HEK293 (cell line): ENCODE measurements around the gene NSL1.

Experiments
- CTCF ChIA-PET: fragments of 350-600 bp; formaldehyde crosslinking; extraction: SDS; loops from one replicate; lab custom pipeline; 2021; ENCODE audit warnings: antibody characterized with exemption; lab: Yijun Ruan, JAX
- POLR2A ChIA-PET: fragments of 300-600 bp; formaldehyde crosslinking; extraction: SDS; loops from one replicate; lab custom pipeline; 2020; ENCODE audit warnings: antibody characterized with exemption, inconsistent platforms; lab: Yijun Ruan, JAX
- H3K27ac ChIP-seq: fragments of 200-500 bp; sonication (Bioruptor generic); 2 replicates; pipeline ENCODE4 v1.5.1; 2014; ENCODE audit warnings: low read depth, low read length, control low read depth, inconsistent platforms; ENCODE audit errors: extremely low read depth
- H3K36me3 ChIP-seq, 2 experiments: fragments of 200-500 bp in 1 of 2; sonication (Bioruptor generic) in 1 of 2; 1 replicate in 1 of 2; 2 replicates in 1 of 2; pipeline ENCODE4 v1.5.1; 2014 to 2017; ENCODE audit warnings: inconsistent platforms in 2 of 2, low read length in 2 of 2; ENCODE audit not compliant: control insufficient read depth in 2 of 2, insufficient read depth in 1 of 2
- H3K4me1 ChIP-seq: fragments of 200-500 bp; sonication (Bioruptor generic); 2 replicates; pipeline ENCODE4 v1.5.1; 2014; ENCODE audit warnings: mild to moderate bottlenecking, low read length, inconsistent platforms; ENCODE audit not compliant: control insufficient read depth, insufficient read depth
- H3K4me3 ChIP-seq: 2 replicates; pipeline ENCODE4 v1.5.1; 2011; ENCODE audit warnings: low read depth, mild to moderate bottlenecking, control low read depth, low read length, moderate library complexity
- H3K9me3 ChIP-seq: fragments of 200-500 bp; sonication (Bioruptor generic); 2 replicates; pipeline ENCODE4 v1.5.1; 2014; ENCODE audit warnings: low read depth, low read length, inconsistent platforms; ENCODE audit not compliant: control insufficient read depth, insufficient read depth
- BCL6B ChIP-seq: fragments of 450-650 bp; formaldehyde crosslinking; IDR thresholded peaks from 2 replicates; pipeline ENCODE4 v1.5.1; 2017; ENCODE audit warnings: missing biosample characterization, missing genetic modification characterization
- EGR2 ChIP-seq: fragments of 450-650 bp; formaldehyde crosslinking; IDR thresholded peaks from 2 replicates; pipeline ENCODE4 v1.5.1; 2016; ENCODE audit warnings: low read depth, missing biosample characterization, missing genetic modification characterization
- HOXD13 ChIP-seq: sonication (generic); formaldehyde crosslinking; IDR thresholded peaks from 2 replicates; pipeline ENCODE4 v1.8.0; 2022; ENCODE audit warnings: missing genetic modification reagents, borderline replicate concordance
- PRDM6 ChIP-seq: fragments of 450-650 bp; formaldehyde crosslinking; IDR thresholded peaks from 2 replicates; pipeline ENCODE4 v1.5.1; 2017; ENCODE audit warnings: missing biosample characterization, missing genetic modification characterization
- SP3 ChIP-seq: fragments of 450-650 bp; formaldehyde crosslinking; IDR thresholded peaks from 2 replicates; pipeline ENCODE4 v1.5.1; 2016; ENCODE audit warnings: missing biosample characterization, missing genetic modification characterization
- TRIM28 ChIP-seq: IDR thresholded peaks from 2 replicates; pipeline ENCODE4 v1.6.1; 2011; ENCODE audit warnings: low read length, control low read depth, borderline replicate concordance
- WT1 ChIP-seq: fragments of 450-650 bp; formaldehyde crosslinking; IDR thresholded peaks from 2 replicates; pipeline ENCODE4 v1.5.1; 2016; ENCODE audit warnings: missing biosample characterization, missing genetic modification characterization
- ZBTB8A ChIP-seq: fragments of 450-650 bp; formaldehyde crosslinking; IDR thresholded peaks from 2 replicates; pipeline ENCODE4 v1.5.1; 2016; ENCODE audit warnings: missing biosample characterization, missing genetic modification characterization
- ZNF140 ChIP-seq: fragments of 450-650 bp; formaldehyde crosslinking; IDR thresholded peaks from 2 replicates; pipeline ENCODE4 v1.5.1; 2016; ENCODE audit warnings: missing biosample characterization, missing genetic modification characterization
- ZNF157 ChIP-seq: fragments of 450-650 bp; formaldehyde crosslinking; IDR thresholded peaks from 2 replicates; pipeline ENCODE4 v1.5.1; 2016; ENCODE audit warnings: missing biosample characterization, missing genetic modification characterization
- ZNF175 ChIP-seq: fragments of 450-650 bp; formaldehyde crosslinking; IDR thresholded peaks from 2 replicates; pipeline ENCODE4 v1.5.1; 2016; ENCODE audit warnings: missing biosample characterization, missing genetic modification characterization
- ZNF239 ChIP-seq: fragments of 450-650 bp; formaldehyde crosslinking; IDR thresholded peaks from 2 replicates; pipeline ENCODE4 v1.5.1; 2016; ENCODE audit warnings: missing biosample characterization, missing genetic modification characterization
- ZNF292 ChIP-seq: fragments of 450-650 bp; formaldehyde crosslinking; IDR thresholded peaks from 2 replicates; pipeline ENCODE4 v1.5.1; 2016; ENCODE audit warnings: low read depth, missing biosample characterization, missing genetic modification characterization, borderline replicate concordance
- ZNF311 ChIP-seq: fragments of 450-650 bp; formaldehyde crosslinking; IDR thresholded peaks from 2 replicates; pipeline ENCODE4 v1.5.1; 2017; ENCODE audit warnings: missing biosample characterization, missing genetic modification characterization, borderline replicate concordance
- ZNF341 ChIP-seq: fragments of 450-650 bp; formaldehyde crosslinking; IDR thresholded peaks from 2 replicates; pipeline ENCODE4; 2016; ENCODE audit warnings: low read depth, missing biosample characterization, missing genetic modification characterization
- ZNF366 ChIP-seq: fragments of 450-650 bp; formaldehyde crosslinking; conservative IDR thresholded peaks from 2 replicates; pipeline ENCODE4 v1.5.1; 2016; ENCODE audit warnings: missing biosample characterization, missing genetic modification characterization
- ZNF37A ChIP-seq: fragments of 450-650 bp; IDR thresholded peaks from 2 replicates; pipeline ENCODE4 v1.5.1; 2018; ENCODE audit warnings: missing biosample characterization, missing genetic modification characterization
- ZNF585B ChIP-seq: fragments of 450-650 bp; formaldehyde crosslinking; IDR thresholded peaks from 2 replicates; pipeline ENCODE4 v1.5.1; 2016; ENCODE audit warnings: missing biosample characterization, missing genetic modification characterization
- ZNF621 ChIP-seq: fragments of 450-650 bp; formaldehyde crosslinking; IDR thresholded peaks from 2 replicates; pipeline ENCODE4 v1.5.1; 2017; ENCODE audit warnings: missing biosample characterization, missing genetic modification characterization
- ZNF660 ChIP-seq: fragments of 450-650 bp; IDR thresholded peaks from 2 replicates; pipeline ENCODE4 v1.5.1; 2018; ENCODE audit warnings: missing biosample characterization, mild to moderate bottlenecking, missing genetic modification characterization
- ZNF670 ChIP-seq: fragments of 450-650 bp; formaldehyde crosslinking; IDR thresholded peaks from 2 replicates; pipeline ENCODE4 v1.5.1; 2016; ENCODE audit warnings: missing biosample characterization, missing genetic modification characterization, low read depth
- ZNF707 ChIP-seq: fragments of 450-650 bp; formaldehyde crosslinking; IDR thresholded peaks from 2 replicates; pipeline ENCODE4 v1.5.1; 2016; ENCODE audit warnings: missing biosample characterization, missing genetic modification characterization
- ZNF747 ChIP-seq: fragments of 450-650 bp; formaldehyde crosslinking; IDR thresholded peaks from 2 replicates; pipeline ENCODE4 v1.5.1; 2016; ENCODE audit warnings: missing biosample characterization, missing genetic modification characterization
- ZNF76 ChIP-seq: fragments of 450-650 bp; formaldehyde crosslinking; IDR thresholded peaks from 2 replicates; pipeline ENCODE4; 2016; ENCODE audit warnings: low read depth, missing biosample characterization, missing genetic modification characterization, borderline replicate concordance
- ZNF768 ChIP-seq: fragments of 450-650 bp; formaldehyde crosslinking; IDR thresholded peaks from 2 replicates; pipeline ENCODE4 v1.5.1; 2018; ENCODE audit warnings: missing biosample characterization, mild to moderate bottlenecking, missing genetic modification characterization
- ZSCAN16 ChIP-seq: fragments of 450-650 bp; formaldehyde crosslinking; IDR thresholded peaks from 2 replicates; pipeline ENCODE4 v1.5.1; 2016; ENCODE audit warnings: missing biosample characterization, missing genetic modification characterization
- TF ChIP-seq, protein P1 (sequence below): fragments of 450-650 bp; formaldehyde crosslinking; IDR thresholded peaks from 2 replicates; pipeline ENCODE4 v1.5.1; 2016; ENCODE audit warnings: missing biosample characterization, missing genetic modification characterization, borderline replicate concordance
- TF ChIP-seq, protein P2 (sequence below): fragments of 450-650 bp; formaldehyde crosslinking; IDR thresholded peaks from 2 replicates; pipeline ENCODE4 v1.5.0; 2017; ENCODE audit warnings: missing biosample characterization, missing genetic modification characterization, borderline replicate concordance

NSL1 gene

DNA sequence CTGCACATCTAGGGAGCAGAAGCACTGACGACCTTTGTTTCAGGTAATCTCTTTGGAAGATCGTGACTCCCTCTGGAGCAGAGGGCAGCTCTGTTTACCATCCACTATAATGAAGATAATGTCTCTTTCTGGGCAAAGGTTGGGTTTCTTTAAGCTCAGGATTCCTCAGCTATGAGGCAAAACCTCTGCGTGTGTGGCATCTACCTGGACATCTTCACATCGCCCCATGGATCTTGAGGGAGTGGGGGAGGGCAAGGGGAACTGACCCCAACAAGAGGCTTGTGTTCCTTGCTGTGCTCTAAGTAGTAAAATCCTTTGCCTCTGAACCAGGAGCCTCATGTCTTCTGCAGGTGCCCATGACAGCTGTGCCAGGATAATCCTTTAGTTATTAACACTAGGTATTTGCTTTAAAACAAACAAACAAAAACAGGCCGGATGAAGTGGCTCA, 36.3 kb upstream of the NSL1 start (continued):
- TF ChIP-seq ZNF175 = no peak
- no peak for TF ChIP-seq ZNF768 (tag by site-specific recombination)
- no peak for TF ChIP-seq ZBTB8A (tag by site-specific recombination)
- no peak for TF ChIP-seq ZNF311 (tag by site-specific recombination)
- TF ChIP-seq ZNF621 (tag by site-specific recombination) = no peak
- no peak for TF ChIP-seq ZNF585B (tag by site-specific recombination)
- TF ChIP-seq ZNF341 (tag by site-specific recombination) = no peak
- TF ChIP-seq ZNF37A (tag by site-specific recombination) = no peak
- no peak for TF ChIP-seq PRDM6 (tag by site-specific recombination)
- TF ChIP-seq ZNF140 (tag by site-specific recombination) = no peak
- TF ChIP-seq, all 188 proteins: peak for 0

DNA sequence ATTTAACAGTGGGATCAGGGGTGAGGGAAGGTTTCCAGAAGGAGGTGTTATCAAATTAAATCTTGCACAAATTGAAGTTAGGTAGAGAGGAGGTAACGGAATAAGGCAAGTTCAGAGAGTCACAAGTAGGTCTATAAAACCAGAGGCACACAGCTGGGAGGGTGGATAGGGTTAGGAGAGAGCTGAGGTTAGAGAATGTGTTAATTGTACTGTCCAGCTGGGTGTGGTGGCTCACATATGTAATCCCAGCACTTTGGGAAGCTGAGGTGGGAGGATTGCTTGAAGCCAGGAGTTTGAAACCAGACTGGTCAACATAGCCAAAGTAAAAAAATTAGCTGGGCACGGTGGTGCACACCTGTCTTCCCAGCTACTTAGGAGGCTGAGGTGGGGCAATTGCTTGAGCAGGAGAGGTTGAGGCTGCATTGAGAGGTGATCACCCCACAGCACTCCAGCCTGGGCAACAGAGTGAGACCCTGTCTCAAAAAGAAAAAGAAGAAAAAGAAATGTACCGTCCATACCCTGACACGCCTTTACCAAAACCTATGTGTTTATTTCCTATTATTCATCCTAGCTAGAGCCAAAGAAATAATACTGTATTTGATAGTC, 35.7 kb upstream of the NSL1 start:
- CTCF ChIA-PET = no interaction called here
- Histone ChIP-seq H3K4me3 (no peak overlapping the region), H3K36me3 (no peaks in the 10 kb centered on the region), H3K9me3 (no peaks in the 10 kb centered on the region), H3K27ac (no peak overlapping the region), H3K4me1 (no peaks in the 10 kb centered on the region)
- TF ChIP-seq BCL6B (tag by site-specific recombination) (no peak), ZNF670 (no peak), SP3 (tag by site-specific recombination) (no peak), WT1 (no peak), HOXD13 (CRISPR knock-in tag) (no peak), ZNF747 (no peak), ZNF660 (tag by site-specific recombination) (no peak), EGR2 (no peak), ZNF292 (tag by site-specific recombination) (no peak), ZNF76 (tag by site-specific recombination) (no peak), ZSCAN16 (no peak), TRIM28 (no peak), ZNF366 (tag by site-specific recombination) (no peak), ZNF239 (tag by site-specific recombination) (no peak), ZNF707 (tag by site-specific recombination) (no peak), ZNF157 (tag by site-specific recombination) (no peak), ZNF37A (tag by site-specific recombination) (no peak)
- TF ChIP-seq, protein P1, sequence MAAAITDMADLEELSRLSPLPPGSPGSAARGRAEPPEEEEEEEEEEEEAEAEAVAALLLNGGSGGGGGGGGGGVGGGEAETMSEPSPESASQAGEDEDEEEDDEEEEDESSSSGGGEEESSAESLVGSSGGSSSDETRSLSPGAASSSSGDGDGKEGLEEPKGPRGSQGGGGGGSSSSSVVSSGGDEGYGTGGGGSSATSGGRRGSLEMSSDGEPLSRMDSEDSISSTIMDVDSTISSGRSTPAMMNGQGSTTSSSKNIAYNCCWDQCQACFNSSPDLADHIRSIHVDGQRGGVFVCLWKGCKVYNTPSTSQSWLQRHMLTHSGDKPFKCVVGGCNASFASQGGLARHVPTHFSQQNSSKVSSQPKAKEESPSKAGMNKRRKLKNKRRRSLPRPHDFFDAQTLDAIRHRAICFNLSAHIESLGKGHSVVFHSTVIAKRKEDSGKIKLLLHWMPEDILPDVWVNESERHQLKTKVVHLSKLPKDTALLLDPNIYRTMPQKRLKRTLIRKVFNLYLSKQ = no peak
- TF ChIP-seq, protein P2, sequence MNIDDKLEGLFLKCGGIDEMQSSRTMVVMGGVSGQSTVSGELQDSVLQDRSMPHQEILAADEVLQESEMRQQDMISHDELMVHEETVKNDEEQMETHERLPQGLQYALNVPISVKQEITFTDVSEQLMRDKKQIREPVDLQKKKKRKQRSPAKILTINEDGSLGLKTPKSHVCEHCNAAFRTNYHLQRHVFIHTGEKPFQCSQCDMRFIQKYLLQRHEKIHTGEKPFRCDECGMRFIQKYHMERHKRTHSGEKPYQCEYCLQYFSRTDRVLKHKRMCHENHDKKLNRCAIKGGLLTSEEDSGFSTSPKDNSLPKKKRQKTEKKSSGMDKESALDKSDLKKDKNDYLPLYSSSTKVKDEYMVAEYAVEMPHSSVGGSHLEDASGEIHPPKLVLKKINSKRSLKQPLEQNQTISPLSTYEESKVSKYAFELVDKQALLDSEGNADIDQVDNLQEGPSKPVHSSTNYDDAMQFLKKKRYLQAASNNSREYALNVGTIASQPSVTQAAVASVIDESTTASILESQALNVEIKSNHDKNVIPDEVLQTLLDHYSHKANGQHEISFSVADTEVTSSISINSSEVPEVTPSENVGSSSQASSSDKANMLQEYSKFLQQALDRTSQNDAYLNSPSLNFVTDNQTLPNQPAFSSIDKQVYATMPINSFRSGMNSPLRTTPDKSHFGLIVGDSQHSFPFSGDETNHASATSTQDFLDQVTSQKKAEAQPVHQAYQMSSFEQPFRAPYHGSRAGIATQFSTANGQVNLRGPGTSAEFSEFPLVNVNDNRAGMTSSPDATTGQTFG (tag by site-specific recombination) = no peak
- POLR2A ChIA-PET = interaction anchor here (1.2 kb wide), 1 partner anchor 31 kb away, joined by 3 read pairs; the partner anchor contains the start of gene FLVCR1
